GM18526 (cell line): ENCODE data around the gene GABRG3.

Source experiments
- POLR2A ChIP-seq: IDR thresholded peaks from 3 replicates; pipeline ENCODE4 v1.6.1; 2011; ENCODE audit not compliant: insufficient read length; ENCODE audit errors: extremely low read depth

Gene GABRG3

GRCh38 chr15:27358751-27359434 lies 387.9 kb downstream of the GABRG3 start:
- no peak for TF ChIP-seq POLR2A

- TF ChIP-seq POLR2A = no peak
These were observed 388.6 kb downstream of the GABRG3 start for GRCh38 chr15:27359586-27359985.

- no peak for TF ChIP-seq POLR2A
These were observed 389.3 kb downstream of the GABRG3 start for GRCh38 chr15:27360316-27360715.

GRCh38 chr15:27361438-27361837 lies 390.5 kb downstream of the GABRG3 start:
- TF ChIP-seq POLR2A = no peak

GRCh38 chr15:27365456-27365855 lies 394.5 kb downstream of the GABRG3 start:
- TF ChIP-seq POLR2A = no peak

GRCh38 chr15:27382361-27383025 lies 411.5 kb downstream of the GABRG3 start:
- no peak for TF ChIP-seq POLR2A

- no peak for TF ChIP-seq POLR2A
These were observed 412.7 kb downstream of the GABRG3 start for GRCh38 chr15:27383726-27384125.

GRCh38 chr15:27392163-27392562 lies 421.2 kb downstream of the GABRG3 start:
- TF ChIP-seq POLR2A = no peak

- TF ChIP-seq POLR2A = no peak
These were observed 425.5 kb downstream of the GABRG3 start for GRCh38 chr15:27396521-27396920.

- TF ChIP-seq POLR2A = no peak
These were observed 426.0 kb downstream of the GABRG3 start for GRCh38 chr15:27396996-27397395.

GRCh38 chr15:27398631-27399161 lies 427.7 kb downstream of the GABRG3 start:
- no peak for TF ChIP-seq POLR2A

- TF ChIP-seq POLR2A = no peak
These were observed 428.3 kb downstream of the GABRG3 start for GRCh38 chr15:27399241-27399640.

GRCh38 chr15:27401471-27401870 lies 430.5 kb downstream of the GABRG3 start:
- no peak for TF ChIP-seq POLR2A

GRCh38 chr15:27408428-27408827 lies 437.4 kb downstream of the GABRG3 start:
- TF ChIP-seq POLR2A = no peak

- TF ChIP-seq POLR2A = no peak
These were observed 440.1 kb downstream of the GABRG3 start for GRCh38 chr15:27410996-27411605.

GRCh38 chr15:27412415-27412814 lies 441.4 kb downstream of the GABRG3 start:
- TF ChIP-seq POLR2A = no peak
